Duodenal mucosa (tissue), 2 donors: ENCODE measurements around the gene NXT1.
A peak's percentile ranks its signal among the peaks of the same experiment; 100 is the strongest.
"Not testable (repeated sequence)": the region's sequence is repeated elsewhere in the genome, so short reads cannot be mapped to it uniquely, and the experiment has no call there.

Source experiments
- H3K27ac ChIP-seq: one replicate; pipeline ENCODE4 v1.7.0; 2013; ENCODE audit warnings: low read depth, low read length
- H3K27me3 ChIP-seq, 2 donors: one replicate each; pipeline ENCODE4 v1.7.0; 2013; ENCODE audit warnings: low read length in 2 of 2, control low read depth in 1 of 2; ENCODE audit not compliant: insufficient read depth in 2 of 2, control insufficient read depth in 1 of 2
- H3K36me3 ChIP-seq, 2 donors: one replicate each; pipeline ENCODE4 v1.7.0; 2013; ENCODE audit warnings: low read length in 2 of 2, control low read depth in 1 of 2; ENCODE audit not compliant: insufficient read depth in 2 of 2, control insufficient read depth in 1 of 2
- H3K4me1 ChIP-seq, 2 donors: one replicate each; pipeline ENCODE4 v1.7.0; 2013; ENCODE audit warnings: low read length in 2 of 2, control low read depth in 1 of 2; ENCODE audit not compliant: insufficient read depth in 2 of 2, control insufficient read depth in 1 of 2
- H3K4me3 ChIP-seq, 2 donors: one replicate each; pipeline ENCODE4 v1.7.0; 2013; ENCODE audit warnings: low read length in 2 of 2, low read depth in 1 of 2
- H3K9ac ChIP-seq, 2 donors: one replicate each; pipeline ENCODE4 v1.7.0; 2013; ENCODE audit warnings: low read length in 2 of 2, low read depth in 1 of 2
- H3K9me3 ChIP-seq, 2 donors: one replicate each; pipeline ENCODE4 v1.7.0; 2013; ENCODE audit warnings: low read length in 2 of 2, control low read depth in 1 of 2; ENCODE audit not compliant: control insufficient read depth in 1 of 2

The NXT1 gene

GRCh38 chr20:23350196-23350903 lies at the start of gene NXT1:
NXT1 (plus strand) TSS chr20:23350791; CDS start chr20:23354042, 3,251 bp downstream.
- Histone ChIP-seq H3K4me1 (peaks cover 17 to 18% of the 10 kb centered on the region in 2 donors), H3K4me3 (peak within 1 kb of the TSS; percentile 94 to 97), H3K9ac (peak within 1 kb of the TSS; percentile 91 to 97), H3K36me3 (peaks cover 11 to 16% of the 10 kb centered on the region in 2 donors), H3K27me3 (no peaks in the 10 kb centered on the region), H3K9me3 (no peaks in the 10 kb centered on the region), H3K27ac (peak within 1 kb of the TSS; percentile 99)

DNA sequence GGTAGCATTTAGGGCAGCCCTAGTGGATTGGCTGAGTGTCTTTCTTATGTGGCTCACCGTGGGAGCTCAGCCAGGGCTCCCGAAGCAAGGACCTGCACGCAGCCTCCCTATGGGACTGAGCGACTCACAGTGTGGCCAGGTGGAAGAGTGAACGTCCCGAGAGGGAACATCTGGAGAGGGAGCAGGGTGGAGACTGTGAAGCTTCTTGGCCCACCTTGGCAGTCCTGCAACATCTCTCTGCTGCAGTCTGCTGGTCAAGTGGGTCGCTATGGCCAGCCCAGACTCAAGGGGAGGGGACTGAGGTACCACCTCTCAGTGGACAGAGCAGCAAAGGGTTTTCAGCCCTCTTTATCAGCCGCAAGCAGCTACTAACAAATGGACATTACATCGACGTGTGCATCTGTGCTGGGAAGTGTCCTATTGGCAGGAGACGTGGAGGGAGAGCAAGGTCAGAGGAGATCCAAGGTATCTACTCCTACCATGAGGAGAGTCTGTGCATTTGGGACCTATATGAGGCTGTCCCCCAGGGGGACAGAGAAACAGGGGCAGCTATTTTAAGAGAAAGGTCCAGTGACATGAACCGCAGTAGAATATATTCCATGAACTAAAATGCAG lies 49.0 kb upstream of the NXT1 start:
- no peak overlapping the region for H3K4me3 ChIP-seq
- no peak overlapping the region for H3K27ac ChIP-seq
- no peaks in the 10 kb centered on the region for H3K9me3 ChIP-seq
- no peaks in the 10 kb centered on the region for H3K27me3 ChIP-seq
- no peak overlapping the region for H3K9ac ChIP-seq
- H3K4me1 ChIP-seq, result peaks cover 1 to 6% of the 10 kb centered on the region in 2 donors
- no peaks in the 10 kb centered on the region for H3K36me3 ChIP-seq

DNA sequence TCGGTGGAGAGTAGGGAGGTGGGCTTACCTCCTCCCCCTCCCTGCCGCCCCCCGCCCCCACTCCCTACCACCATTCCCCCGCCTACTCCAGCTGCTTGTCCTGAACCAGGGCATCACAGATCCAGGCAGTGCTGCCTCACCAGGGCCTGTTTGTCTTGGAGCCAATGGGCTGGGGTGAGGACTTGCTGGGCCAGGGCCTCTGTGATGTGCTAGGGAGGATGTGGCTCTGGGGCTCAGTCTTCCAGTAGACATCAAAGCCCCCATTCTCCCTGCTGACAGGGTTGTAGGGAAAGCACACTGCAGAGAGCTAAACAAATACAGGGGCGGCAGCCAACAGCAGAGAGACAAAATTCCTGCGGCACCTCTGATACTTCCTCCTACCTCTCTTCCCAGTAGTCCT lies 48.2 kb upstream of the NXT1 start:
- H3K27ac ChIP-seq, result no peak overlapping the region
- H3K9ac ChIP-seq, result no peak overlapping the region

DNA sequence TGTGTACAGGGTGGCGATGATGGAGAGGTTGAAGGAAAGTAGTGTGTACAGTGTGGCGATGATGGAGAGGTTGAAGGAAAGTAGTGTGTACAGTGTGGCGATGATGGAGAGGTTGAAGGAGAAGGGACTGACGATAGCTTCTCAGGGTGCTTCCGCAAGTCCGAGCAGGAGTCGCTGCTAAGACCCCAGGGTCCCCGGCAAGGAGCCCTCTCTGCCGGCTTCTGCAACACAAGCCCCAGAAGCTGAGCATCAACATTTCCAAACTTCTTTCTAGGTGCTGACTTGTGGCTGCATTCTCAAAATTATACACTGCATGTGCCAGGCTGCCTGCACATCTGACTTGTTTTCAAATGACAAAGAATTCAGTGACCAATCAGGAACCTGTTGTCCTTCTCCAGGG lies 47.8 kb upstream of the NXT1 start:
- H3K27me3 ChIP-seq, result no peaks in the 10 kb centered on the region
- no peaks in the 10 kb centered on the region for H3K9me3 ChIP-seq
- no peak overlapping the region for H3K27ac ChIP-seq
- no peak overlapping the region for H3K9ac ChIP-seq
- H3K4me1 ChIP-seq, result no peaks in the 10 kb centered on the region
- no peaks in the 10 kb centered on the region for H3K36me3 ChIP-seq
- H3K4me3 ChIP-seq, result no peak overlapping the region

More for the DNA sequence above, 48.2 kb upstream of the NXT1 start:
- peaks cover 0 to 4% of the 10 kb centered on the region in 2 donors for H3K4me1 ChIP-seq
- no peaks in the 10 kb centered on the region for H3K27me3 ChIP-seq
- H3K4me3 ChIP-seq, result no peak overlapping the region
- H3K36me3 ChIP-seq, result no peaks in the 10 kb centered on the region
- no peaks in the 10 kb centered on the region for H3K9me3 ChIP-seq

GRCh38 chr20:23303325-23304102 lies 47.1 kb upstream of the NXT1 start:
- Histone ChIP-seq H3K4me1 (no peaks in the 10 kb centered on the region), H3K4me3 (no peak overlapping the region), H3K9ac (no peak overlapping the region), H3K27ac (no peak overlapping the region), H3K9me3 (no peaks in the 10 kb centered on the region), H3K36me3 (no peaks in the 10 kb centered on the region), H3K27me3 (no peaks in the 10 kb centered on the region)

GRCh38 chr20:23304616-23305015 lies 46.0 kb upstream of the NXT1 start:
- H3K36me3 ChIP-seq, result no peaks in the 10 kb centered on the region
- no peak overlapping the region for H3K27ac ChIP-seq
- H3K9me3 ChIP-seq, result no peaks in the 10 kb centered on the region
- no peaks in the 10 kb centered on the region for H3K4me1 ChIP-seq
- H3K27me3 ChIP-seq, result no peaks in the 10 kb centered on the region
- no peak overlapping the region for H3K4me3 ChIP-seq
- no peak overlapping the region for H3K9ac ChIP-seq

- no peak overlapping the region for H3K4me3 ChIP-seq
- H3K9me3 ChIP-seq, result no peaks in the 10 kb centered on the region
- H3K27ac ChIP-seq, result no peak overlapping the region
- no peak overlapping the region for H3K9ac ChIP-seq
- H3K4me1 ChIP-seq, result no peaks in the 10 kb centered on the region
- no peaks in the 10 kb centered on the region for H3K27me3 ChIP-seq
- H3K36me3 ChIP-seq, result no peaks in the 10 kb centered on the region
These were observed 45.5 kb upstream of the NXT1 start for GRCh38 chr20:23305098-23305497.

- not testable (repeated sequence) for H3K27me3 ChIP-seq, H3K9me3 ChIP-seq, H3K36me3 ChIP-seq, H3K27ac ChIP-seq, H3K4me3 ChIP-seq, H3K4me1 ChIP-seq, H3K9ac ChIP-seq
These were observed 43.2 kb upstream of the NXT1 start for GRCh38 chr20:23307393-23307792.

DNA sequence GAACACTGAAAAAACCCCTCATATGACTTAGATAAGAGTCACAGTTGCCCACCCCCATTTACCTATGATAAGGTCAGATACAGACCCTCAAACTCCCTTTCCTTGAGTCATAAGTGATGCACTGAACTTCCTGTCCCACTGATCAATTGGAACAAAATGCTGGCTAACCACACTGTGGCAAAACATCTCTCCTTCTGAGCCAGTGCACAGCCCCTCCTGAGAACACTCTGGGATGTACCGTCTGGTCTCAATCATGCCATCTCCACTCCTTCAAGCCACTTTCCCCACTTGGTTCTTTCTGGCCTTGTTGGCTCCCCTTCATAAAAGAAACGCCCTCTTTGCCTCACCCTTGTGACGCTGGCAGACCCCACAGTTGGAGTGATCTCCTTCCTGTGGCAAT lies 42.6 kb upstream of the NXT1 start:
- Histone ChIP-seq H3K9me3 (no peaks in the 10 kb centered on the region), H3K4me1 (no peaks in the 10 kb centered on the region), H3K27ac (no peak overlapping the region), H3K27me3 (no peaks in the 10 kb centered on the region), H3K4me3 (no peak overlapping the region), H3K9ac (no peak overlapping the region), H3K36me3 (no peaks in the 10 kb centered on the region)

- H3K4me3 ChIP-seq, result no peak overlapping the region
- H3K36me3 ChIP-seq, result no peaks in the 10 kb centered on the region
- no peak overlapping the region for H3K9ac ChIP-seq
- H3K9me3 ChIP-seq, result no peaks in the 10 kb centered on the region
- no peak overlapping the region for H3K27ac ChIP-seq
- no peaks in the 10 kb centered on the region for H3K27me3 ChIP-seq
- H3K4me1 ChIP-seq, result no peaks in the 10 kb centered on the region
These were observed 41.7 kb upstream of the NXT1 start for GRCh38 chr20:23308908-23309307.
